IMR-90 (cell line): ENCODE measurements around the gene VAMP8. TPM values are rescaled to one million over a fixed set of nuclear protein-coding genes. Genes with fewer than 3 reads are reported as not detected.

Source experiments
- ATAC-seq: fragments of 200-7000 bp; cut with Tn5 transposase; 2 replicates; pipeline ENCODE4 v1.9.1; 2020; ENCODE audit warnings: low read depth, mild to moderate bottlenecking, moderate library complexity
- BruUV-seq: library from RNA; stranded (reverse); fragments of 400-500 nt; replicated peaks from 2 replicates; lab custom pipeline; 2021; lab: Mats Ljungman, UMichigan
- CTCF ChIA-PET: fragments of 300-600 bp; formaldehyde crosslinking; extraction: SDS; loops from one replicate; lab custom pipeline; 2021; ENCODE audit warnings: antibody characterized with exemption; lab: Yijun Ruan, JAX
- POLR2A ChIA-PET: fragments of 300-600 bp; sonication (Branson Sonifier 250); formaldehyde crosslinking; loops from one replicate; lab custom pipeline; 2022; ENCODE audit warnings: antibody characterized with exemption; ENCODE audit not compliant: unreplicated experiment; lab: Charles Lee
- DNase-seq: peaks from one replicate; pipeline ENCODE4 v3.0.0; 2013
- H2AFZ ChIP-seq: replicated peaks from 2 replicates; pipeline ENCODE3; 2013; ENCODE audit warnings: low read length, mild to moderate bottlenecking; ENCODE audit not compliant: poor library complexity
- H2AK5ac ChIP-seq: 2 replicates; pipeline ENCODE4 v1.6.1; 2013; ENCODE audit warnings: low read depth, low read length, inconsistent platforms
- H2AK9ac ChIP-seq: replicated peaks from 2 replicates; pipeline ENCODE3; 2013; ENCODE audit warnings: mild to moderate bottlenecking, low read depth, low read length, moderate library complexity; ENCODE audit not compliant: poor library complexity
- H2BK120ac ChIP-seq: 2 replicates; pipeline ENCODE4 v1.6.1; 2013; ENCODE audit warnings: low read depth, low read length, inconsistent platforms
- H2BK15ac ChIP-seq: 3 replicates; pipeline ENCODE4 v1.6.1; 2013; ENCODE audit warnings: low read depth, low read length, inconsistent platforms
- H2BK20ac ChIP-seq: 2 replicates; pipeline ENCODE4 v1.6.1; 2013; ENCODE audit warnings: low read depth, mild to moderate bottlenecking, inconsistent platforms, low read length, moderate library complexity
- H2BK5ac ChIP-seq: 2 replicates; pipeline ENCODE4 v1.6.1; 2013; ENCODE audit warnings: mild to moderate bottlenecking, low read depth, low read length, inconsistent platforms; ENCODE audit not compliant: poor library complexity, severe bottlenecking
- H3K14ac ChIP-seq: replicated peaks from 2 replicates; pipeline ENCODE4 v1.6.1; 2013; ENCODE audit warnings: low read depth, low read length, inconsistent platforms
- H3K18ac ChIP-seq: 2 replicates; pipeline ENCODE4 v1.6.1; 2013; ENCODE audit warnings: low read depth, low read length, control low read depth
- H3K23ac ChIP-seq: 2 replicates; pipeline ENCODE4 v1.6.1; 2013; ENCODE audit warnings: low read depth, low read length, inconsistent platforms
- H3K27ac ChIP-seq: 2 replicates; pipeline ENCODE4 v1.5.1; 2013; ENCODE audit warnings: mild to moderate bottlenecking, control low read depth, low read length; ENCODE audit not compliant: insufficient read depth
- H3K27me3 ChIP-seq: 2 replicates; pipeline ENCODE4 v1.6.1; 2013; ENCODE audit warnings: low read length; ENCODE audit not compliant: control insufficient read depth, insufficient read depth
- H3K36me3 ChIP-seq: 2 replicates; pipeline ENCODE4 v1.6.1; 2013; ENCODE audit warnings: low read length, mixed read lengths; ENCODE audit not compliant: control insufficient read depth, insufficient read depth
- H3K4ac ChIP-seq: 2 replicates; pipeline ENCODE4 v1.6.1; 2013; ENCODE audit warnings: low read depth, low read length, inconsistent platforms
- H3K4me1 ChIP-seq: 2 replicates; pipeline ENCODE4 v1.6.1; 2013; ENCODE audit warnings: low read length, mixed read lengths; ENCODE audit not compliant: control insufficient read depth, insufficient read depth
- H3K4me2 ChIP-seq: 2 replicates; pipeline ENCODE4 v1.6.1; 2013; ENCODE audit warnings: low read depth, mild to moderate bottlenecking, control low read depth, low read length, moderate library complexity
- H3K4me3 ChIP-seq: 2 replicates; pipeline ENCODE4 v1.5.1; 2013; ENCODE audit warnings: low read depth, mild to moderate bottlenecking, control low read depth, low read length, moderate library complexity; ENCODE audit not compliant: insufficient read depth
- H3K56ac ChIP-seq: 2 replicates; pipeline ENCODE4 v1.6.1; 2013; ENCODE audit warnings: low read length, inconsistent platforms; ENCODE audit not compliant: insufficient read depth; ENCODE audit errors: extremely low read depth
- H3K79me1 ChIP-seq, 2 experiments: 2 replicates each; pipeline ENCODE4 v1.6.1; 2013; ENCODE audit warnings: low read length in 2 of 2, inconsistent platforms in 1 of 2, low read depth in 1 of 2
- H3K9ac ChIP-seq: 2 replicates; pipeline ENCODE4 v1.6.1; 2013; ENCODE audit warnings: low read depth, low read length, control low read depth
- H3K9me1 ChIP-seq: 2 replicates; pipeline ENCODE4 v1.6.1; 2013; ENCODE audit warnings: low read length, inconsistent platforms; ENCODE audit not compliant: insufficient read depth
- H3K9me3 ChIP-seq: 2 replicates; pipeline ENCODE4 v1.6.1; 2013; ENCODE audit warnings: low read length; ENCODE audit not compliant: control insufficient read depth, insufficient read depth
- H4K20me1 ChIP-seq: 2 replicates; pipeline ENCODE4 v1.6.1; 2013; ENCODE audit warnings: low read length, inconsistent platforms; ENCODE audit not compliant: insufficient read depth
- H4K5ac ChIP-seq: 2 replicates; pipeline ENCODE4 v1.6.1; 2013; ENCODE audit warnings: mild to moderate bottlenecking, low read depth, low read length, control low read depth
- H4K8ac ChIP-seq, 2 experiments: 2 replicates each; pipeline ENCODE4 v1.6.1; 2013; ENCODE audit warnings: low read depth in 2 of 2, low read length in 2 of 2, control low read depth in 1 of 2, inconsistent platforms in 1 of 2
- H4K91ac ChIP-seq: 2 replicates; pipeline ENCODE4 v1.6.1; 2013; ENCODE audit warnings: low read depth, low read length, inconsistent platforms; ENCODE audit not compliant: insufficient read depth
- BHLHE40 ChIP-seq: fragments of 150-350 bp; IDR thresholded peaks from 2 replicates; pipeline ENCODE4 v1.6.1; 2016; ENCODE audit warnings: mild to moderate bottlenecking, low read depth, low read length
- CHD1 ChIP-seq: IDR thresholded peaks from 2 replicates; pipeline ENCODE4 v1.6.1; 2012; ENCODE audit warnings: low read depth, low read length, improper control_type of control experiment
- MAFK ChIP-seq: IDR thresholded peaks from 2 replicates; pipeline ENCODE4 v1.6.1; 2012; ENCODE audit warnings: low read depth, low read length, improper control_type of control experiment
- MAZ ChIP-seq: IDR thresholded peaks from 2 replicates; pipeline ENCODE4 v1.6.1; 2012; ENCODE audit warnings: low read depth, mild to moderate bottlenecking, low read length, improper control_type of control experiment, moderate library complexity, borderline replicate concordance
- MXI1 ChIP-seq: IDR thresholded peaks from 2 replicates; pipeline ENCODE4 v1.6.1; 2012; ENCODE audit warnings: low read depth, mild to moderate bottlenecking, low read length, moderate library complexity, borderline replicate concordance
- NFE2L2 ChIP-seq: fragments of 150-350 bp; IDR thresholded peaks from 2 replicates; pipeline ENCODE4 v1.6.1; 2016; ENCODE audit warnings: low read depth, mild to moderate bottlenecking, low read length
- POLR2A ChIP-seq: IDR thresholded peaks from 2 replicates; pipeline ENCODE4 v1.6.1; 2012; ENCODE audit warnings: mild to moderate bottlenecking, low read depth, low read length
- RAD21 ChIP-seq: IDR thresholded peaks from 2 replicates; pipeline ENCODE4 v1.6.1; 2012; ENCODE audit warnings: low read length, improper control_type of control experiment
- RCOR1 ChIP-seq: IDR thresholded peaks from 2 replicates; pipeline ENCODE4 v1.6.1; 2012; ENCODE audit warnings: mild to moderate bottlenecking, low read length, improper control_type of control experiment; ENCODE audit not compliant: insufficient replicate concordance
- SMC3 ChIP-seq: fragments of 150-350 bp; IDR thresholded peaks from 2 replicates; pipeline ENCODE4 v1.6.1; 2016; ENCODE audit warnings: low read depth, mild to moderate bottlenecking, antibody characterized with exemption, low read length, moderate library complexity
- WGBS, 2 experiments: methylation state at CpG; one replicate each; pipeline versions ENCODE4 v1.1.5 to v1.1.7; 2013; ENCODE audit warnings: missing lambda C conversion rate in 2 of 2; ENCODE audit not compliant: insufficient read length in 1 of 2; ENCODE audit errors: extremely low coverage in 2 of 2; 5-methylcytosine and 5-hydroxymethylcytosine counted together
- dilution Hi-C: fragments of 300-500 bp; cut with HindIII; formaldehyde crosslinking; loops from one replicate; pipeline ENCODE4 v1.14.3; 2018; ENCODE audit warnings: low sequenced_read_pairs; ENCODE audit not compliant: unreplicated experiment
- in situ Hi-C: fragments of 300-500 bp; cut with MboI; formaldehyde crosslinking; loops from 3 replicates; pipeline ENCODE4 v1.14.3; 2019; ENCODE audit warnings: low sequenced_read_pairs, inconsistent platforms, mixed read lengths
- intact Hi-C: fragments of 100-400 bp; cut with micrococcal nuclease; formaldehyde crosslinking; loops from 2 replicates; pipeline ENCODE4 v1.10.0; 2022
- polyA plus RNA-seq, 3 experiments: library from polyadenylated mRNA; depleted of rRNA; stranded (reverse); fragments of >200 nt; gene quantifications; 2 replicates each; pipeline ENCODE4 v1.2.3, GENCODE V29; 2012; ENCODE audit warnings: low replicate concordance in 1 of 3
- total RNA-seq: library from RNA; depleted of rRNA; stranded (reverse); fragments of >200 nt; gene quantifications from 2 replicates; pipeline ENCODE4 v1.2.3, GENCODE V29; 2012
- TF ChIP-seq, protein P1 (sequence below): conservative IDR thresholded peaks from 2 replicates; pipeline ENCODE4 v1.5.1; 2012; ENCODE audit warnings: mild to moderate bottlenecking, low read depth, low read length, improper control_type of control experiment
- TF ChIP-seq, protein P2 (sequence below): fragments of 150-350 bp; IDR thresholded peaks from 2 replicates; pipeline ENCODE4 v1.6.1; 2017; ENCODE audit warnings: mild to moderate bottlenecking, antibody characterized with exemption, low read length, low read depth

The VAMP8 gene
- total and polyA plus RNA-seq, 2 of the 4 experiments (the other 2 are of a cell fraction) = 0.90 to 1.9 TPM

DNA sequence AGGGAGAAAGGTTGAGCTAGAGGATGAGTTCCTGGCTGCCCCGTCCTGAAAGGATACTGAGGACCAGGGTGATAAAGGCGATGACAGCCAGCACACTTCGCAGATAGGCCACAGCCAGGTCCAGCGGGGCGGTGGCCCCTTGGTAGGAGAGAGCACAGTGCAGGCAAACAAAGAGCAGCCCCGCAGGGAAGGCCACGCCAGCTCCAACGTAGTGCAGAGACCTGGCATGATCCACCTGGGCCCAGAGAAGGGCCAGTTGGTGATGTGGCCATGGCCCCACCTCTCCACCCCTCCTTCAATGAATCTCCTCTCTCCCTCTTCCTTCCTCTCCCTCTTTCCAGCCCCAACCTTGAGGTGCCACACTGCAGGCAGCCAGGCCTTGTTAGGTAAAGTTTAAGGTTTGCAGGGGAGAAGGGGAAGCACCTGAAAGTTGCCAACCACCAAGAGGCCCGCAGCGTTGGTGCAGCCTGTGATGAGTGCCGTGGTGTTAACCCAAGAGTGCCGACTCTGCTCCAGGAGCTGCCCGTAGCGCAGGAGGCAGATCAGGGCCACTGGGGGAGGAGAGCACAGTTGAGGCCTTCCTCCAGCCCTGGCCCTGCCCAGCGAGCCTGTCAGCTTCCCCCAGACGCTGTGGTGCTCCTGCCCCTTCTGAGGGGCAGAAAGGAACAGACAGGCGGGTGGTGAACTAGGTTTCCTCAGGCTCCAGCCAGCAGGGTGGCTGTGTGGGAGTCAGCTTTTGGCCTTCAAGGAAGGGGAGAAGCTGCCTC lies 22.3 kb downstream of the VAMP8 start (continued):
- no peak for TF ChIP-seq MXI1
- TF ChIP-seq POLR2A = no peak

DNA sequence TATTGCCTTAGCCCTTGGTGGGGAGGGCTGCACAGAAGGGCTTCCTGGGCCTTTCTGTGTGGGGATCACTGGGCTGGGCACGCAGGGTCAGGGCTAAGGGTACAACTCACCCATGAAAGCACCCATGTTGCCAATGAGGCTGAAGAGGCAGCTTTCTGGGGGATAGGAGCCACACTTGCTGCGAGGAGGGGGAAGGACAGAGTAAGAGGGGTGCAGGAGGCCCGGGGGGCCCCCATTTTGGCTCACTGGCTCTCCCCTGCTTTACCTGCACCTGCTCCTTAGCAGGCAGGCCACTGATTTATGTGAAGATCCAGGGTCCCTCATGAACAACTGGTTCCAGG lies 22.8 kb downstream of the VAMP8 start:
- Histone ChIP-seq H3K4ac (no peak overlapping the region), H2BK5ac (no peak overlapping the region), H3K9me1 (peaks cover 25% of the 10 kb centered on the region), H3K4me2 (no peak overlapping the region), H3K9me3 (no peaks in the 10 kb centered on the region), H2BK15ac (no peak overlapping the region), H4K91ac (no peak overlapping the region), H2AFZ (no peak overlapping the region), H2AK5ac (no peak overlapping the region), H3K27me3 (no peaks in the 10 kb centered on the region), H2BK20ac (no peak overlapping the region), H3K27ac (no peak overlapping the region), H3K4me3 (no peak overlapping the region), H3K4me1 (peaks cover 19% of the 10 kb centered on the region), H4K20me1 (peaks cover 17% of the 10 kb centered on the region), H4K8ac (no peak overlapping the region), H3K18ac (no peak overlapping the region), H3K36me3 (peaks cover 26% of the 10 kb centered on the region), H2AK9ac (no peak overlapping the region), H2BK120ac (no peak overlapping the region), H3K14ac (no peak overlapping the region), H3K79me1 (peaks cover 24 to 69% of the 10 kb centered on the region in 2 experiments; a peak in 3 of 4 replicates), H3K23ac (no peak overlapping the region), H4K5ac (no peak overlapping the region), H3K56ac (no peak overlapping the region), H3K9ac (no peak overlapping the region)
- no CpG with 5 or more reads among the region's 3 CpGs for WGBS, 2 experiments
- ChIA-PET CTCF (no interaction called here), POLR2A (interaction anchor here (0.5 to 0.9 kb wide), 2 partner anchors 182 to 246 kb away, joined by 3 read pairs; partner anchors contain the start of genes ELMOD3, RETSAT and SH2D6)
- in situ Hi-C loops (no loop called here), dilution Hi-C loops (no loop called here), intact Hi-C loops (loop anchor here (5.0 kb wide), 1 partner anchor 38 kb away; the partner anchor contains the start of gene GGCX)
- ATAC-seq (no peak), DNase-seq (no peak)
- no TSS peak for BruUV-seq
- TF ChIP-seq RCOR1 (no peak), RAD21 (no peak), MAFK (no peak), BHLHE40 (no peak), POLR2A (no peak), MAZ (no peak), NFE2L2 (no peak), CHD1 (no peak), SMC3 (no peak)
- TF ChIP-seq, protein P1, sequence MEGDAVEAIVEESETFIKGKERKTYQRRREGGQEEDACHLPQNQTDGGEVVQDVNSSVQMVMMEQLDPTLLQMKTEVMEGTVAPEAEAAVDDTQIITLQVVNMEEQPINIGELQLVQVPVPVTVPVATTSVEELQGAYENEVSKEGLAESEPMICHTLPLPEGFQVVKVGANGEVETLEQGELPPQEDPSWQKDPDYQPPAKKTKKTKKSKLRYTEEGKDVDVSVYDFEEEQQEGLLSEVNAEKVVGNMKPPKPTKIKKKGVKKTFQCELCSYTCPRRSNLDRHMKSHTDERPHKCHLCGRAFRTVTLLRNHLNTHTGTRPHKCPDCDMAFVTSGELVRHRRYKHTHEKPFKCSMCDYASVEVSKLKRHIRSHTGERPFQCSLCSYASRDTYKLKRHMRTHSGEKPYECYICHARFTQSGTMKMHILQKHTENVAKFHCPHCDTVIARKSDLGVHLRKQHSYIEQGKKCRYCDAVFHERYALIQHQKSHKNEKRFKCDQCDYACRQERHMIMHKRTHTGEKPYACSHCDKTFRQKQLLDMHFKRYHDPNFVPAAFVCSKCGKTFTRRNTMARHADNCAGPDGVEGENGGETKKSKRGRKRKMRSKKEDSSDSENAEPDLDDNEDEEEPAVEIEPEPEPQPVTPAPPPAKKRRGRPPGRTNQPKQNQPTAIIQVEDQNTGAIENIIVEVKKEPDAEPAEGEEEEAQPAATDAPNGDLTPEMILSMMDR = no peak
- TF ChIP-seq, protein P2, sequence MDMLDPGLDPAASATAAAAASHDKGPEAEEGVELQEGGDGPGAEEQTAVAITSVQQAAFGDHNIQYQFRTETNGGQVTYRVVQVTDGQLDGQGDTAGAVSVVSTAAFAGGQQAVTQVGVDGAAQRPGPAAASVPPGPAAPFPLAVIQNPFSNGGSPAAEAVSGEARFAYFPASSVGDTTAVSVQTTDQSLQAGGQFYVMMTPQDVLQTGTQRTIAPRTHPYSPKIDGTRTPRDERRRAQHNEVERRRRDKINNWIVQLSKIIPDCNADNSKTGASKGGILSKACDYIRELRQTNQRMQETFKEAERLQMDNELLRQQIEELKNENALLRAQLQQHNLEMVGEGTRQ = no peak
